LNCAP (cell line): ENCODE results near the gene THNSL1.

Experiments
- TF ChIP-seq, protein P1 (sequence below): fragments of 450-650 bp; IDR thresholded peaks from 2 replicates; pipeline ENCODE4 v1.5.1; 2017; ENCODE audit warnings: mild to moderate bottlenecking

Gene THNSL1

DNA sequence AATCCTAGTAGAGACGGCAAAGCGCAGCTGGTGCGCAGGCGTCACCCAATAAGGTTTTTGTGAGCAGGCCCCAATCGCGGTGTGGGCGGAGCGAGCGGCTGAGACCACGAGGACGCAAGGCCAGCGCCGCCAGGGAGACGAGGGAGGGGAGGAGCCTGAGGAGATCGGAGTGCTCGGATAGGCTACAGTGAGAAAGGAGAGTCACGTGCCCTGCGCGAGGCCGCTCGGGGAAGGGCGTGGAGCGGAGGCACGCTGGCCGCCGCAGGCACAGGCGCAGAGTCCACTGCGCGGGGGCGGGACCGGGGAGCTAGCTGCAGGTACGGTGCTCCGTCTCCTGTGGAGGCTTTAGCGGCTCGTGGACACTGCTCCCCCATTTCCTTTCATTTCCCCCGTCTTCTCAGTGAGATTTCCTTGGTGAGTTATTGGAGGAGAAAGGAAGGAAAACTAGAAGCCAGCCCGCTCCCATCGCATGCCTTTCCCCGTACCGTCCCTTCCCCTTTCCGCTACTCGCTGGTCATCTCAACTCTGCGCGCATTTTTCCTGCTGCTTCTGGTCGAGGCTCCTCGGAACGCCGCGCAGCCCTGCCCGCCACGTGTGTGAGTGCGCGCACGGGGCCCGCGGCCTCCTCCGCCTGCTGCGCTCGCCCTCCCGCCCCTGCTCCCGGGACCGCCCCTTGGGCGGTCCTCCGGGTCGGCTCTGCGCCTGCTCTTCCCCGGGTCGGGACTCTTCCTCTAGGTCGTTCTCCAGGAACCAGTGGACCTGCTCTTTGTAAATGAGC, at the start of gene THNSL1:
THNSL1 (plus strand) TSS at position 237 of the 778 bp plus-strand sequence. CDS start 6,612 bp downstream, outside the sequence.
- TF ChIP-seq, protein P1, sequence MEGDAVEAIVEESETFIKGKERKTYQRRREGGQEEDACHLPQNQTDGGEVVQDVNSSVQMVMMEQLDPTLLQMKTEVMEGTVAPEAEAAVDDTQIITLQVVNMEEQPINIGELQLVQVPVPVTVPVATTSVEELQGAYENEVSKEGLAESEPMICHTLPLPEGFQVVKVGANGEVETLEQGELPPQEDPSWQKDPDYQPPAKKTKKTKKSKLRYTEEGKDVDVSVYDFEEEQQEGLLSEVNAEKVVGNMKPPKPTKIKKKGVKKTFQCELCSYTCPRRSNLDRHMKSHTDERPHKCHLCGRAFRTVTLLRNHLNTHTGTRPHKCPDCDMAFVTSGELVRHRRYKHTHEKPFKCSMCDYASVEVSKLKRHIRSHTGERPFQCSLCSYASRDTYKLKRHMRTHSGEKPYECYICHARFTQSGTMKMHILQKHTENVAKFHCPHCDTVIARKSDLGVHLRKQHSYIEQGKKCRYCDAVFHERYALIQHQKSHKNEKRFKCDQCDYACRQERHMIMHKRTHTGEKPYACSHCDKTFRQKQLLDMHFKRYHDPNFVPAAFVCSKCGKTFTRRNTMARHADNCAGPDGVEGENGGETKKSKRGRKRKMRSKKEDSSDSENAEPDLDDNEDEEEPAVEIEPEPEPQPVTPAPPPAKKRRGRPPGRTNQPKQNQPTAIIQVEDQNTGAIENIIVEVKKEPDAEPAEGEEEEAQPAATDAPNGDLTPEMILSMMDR = no peak

DNA sequence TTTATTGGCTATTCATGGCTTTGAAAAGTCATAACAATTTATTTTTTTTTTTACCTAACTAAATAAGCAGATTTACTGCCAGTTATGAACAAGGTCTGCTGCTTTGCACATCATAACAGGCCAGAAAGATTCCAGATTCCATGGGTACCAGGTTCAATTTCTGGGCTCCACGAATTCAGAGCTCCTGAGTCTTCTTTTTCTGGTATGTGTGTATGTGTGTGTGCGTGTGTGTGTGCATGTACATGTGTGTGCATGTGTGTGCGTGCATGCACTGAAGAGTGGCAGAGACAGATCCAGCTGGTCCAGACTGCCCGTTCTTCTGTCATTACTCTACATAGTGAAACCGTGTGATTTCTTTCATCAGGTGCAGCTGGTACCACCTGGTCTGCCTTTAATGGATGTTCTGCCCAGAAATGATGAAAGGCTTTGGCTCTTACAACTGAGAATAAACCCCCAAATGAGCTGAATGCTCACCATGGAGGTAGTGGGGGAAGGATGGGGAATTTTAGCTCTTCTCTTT, 49.4 kb upstream of the THNSL1 start:
- TF ChIP-seq, protein P1 = no peak

DNA sequence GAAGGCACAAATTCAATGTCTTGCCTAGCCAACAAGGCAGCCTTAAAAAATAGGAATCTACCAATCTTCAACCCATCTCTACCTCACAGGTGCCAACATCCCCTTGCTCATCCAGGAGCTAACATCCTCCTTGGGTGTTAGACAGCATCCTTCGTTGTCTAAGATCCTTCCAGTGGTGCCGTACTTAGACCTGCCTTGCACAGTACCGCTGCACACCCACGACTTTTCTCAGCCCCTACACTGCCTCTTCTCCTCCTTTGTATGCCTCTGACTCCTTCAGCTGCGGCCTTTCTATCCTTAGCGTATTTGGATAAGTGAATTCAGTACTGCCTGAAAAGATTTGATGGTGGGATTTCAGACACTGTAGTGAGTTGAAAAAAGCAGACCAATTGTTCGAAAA, 48.1 kb upstream of the THNSL1 start:
- TF ChIP-seq, protein P1 = no peak

DNA sequence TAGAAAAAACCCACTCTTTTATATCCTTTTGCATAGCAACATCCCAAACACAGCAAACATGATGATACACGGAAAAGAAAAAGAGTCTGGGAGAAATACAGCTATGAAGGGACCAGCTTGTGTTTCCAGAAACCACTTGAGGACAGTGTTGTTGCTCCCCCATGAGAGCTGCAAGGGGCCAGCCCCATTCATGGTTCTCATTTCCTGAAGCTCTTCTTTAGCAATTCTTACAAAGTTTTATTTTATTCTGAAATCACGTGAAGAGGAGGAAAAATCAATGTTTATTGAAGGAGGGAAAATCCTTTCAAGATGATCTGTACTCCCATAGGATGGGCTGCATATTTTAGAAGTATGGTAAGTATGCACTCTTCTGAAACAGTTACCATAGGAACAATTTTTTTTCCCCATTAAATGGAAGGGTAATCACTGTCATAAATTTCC, 46.6 kb upstream of the THNSL1 start:
- TF ChIP-seq, protein P1 = no peak

DNA sequence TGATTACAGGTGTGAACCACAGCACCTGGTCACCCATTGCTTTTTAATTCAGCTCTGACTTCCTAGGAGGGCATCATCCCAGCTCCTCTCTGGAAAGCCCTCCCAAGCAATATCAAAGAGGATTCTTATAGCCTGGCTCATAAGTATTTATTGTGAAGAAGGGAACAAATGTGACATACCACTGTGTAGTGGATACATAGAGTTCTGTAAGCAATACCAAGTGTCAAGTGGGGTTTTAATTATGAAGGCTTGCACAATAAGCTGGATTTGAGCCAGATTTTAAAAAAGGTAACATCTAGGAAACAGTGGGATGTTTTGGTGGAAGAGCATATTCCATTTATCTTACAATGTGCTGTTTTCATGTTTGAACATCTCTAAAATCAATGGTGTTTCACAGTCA, 45.0 kb upstream of the THNSL1 start:
- TF ChIP-seq, protein P1 = no peak

GRCh38 chr10:24973163-24973562, 43.2 kb upstream of the THNSL1 start:
- TF ChIP-seq, protein P1 = no peak

DNA sequence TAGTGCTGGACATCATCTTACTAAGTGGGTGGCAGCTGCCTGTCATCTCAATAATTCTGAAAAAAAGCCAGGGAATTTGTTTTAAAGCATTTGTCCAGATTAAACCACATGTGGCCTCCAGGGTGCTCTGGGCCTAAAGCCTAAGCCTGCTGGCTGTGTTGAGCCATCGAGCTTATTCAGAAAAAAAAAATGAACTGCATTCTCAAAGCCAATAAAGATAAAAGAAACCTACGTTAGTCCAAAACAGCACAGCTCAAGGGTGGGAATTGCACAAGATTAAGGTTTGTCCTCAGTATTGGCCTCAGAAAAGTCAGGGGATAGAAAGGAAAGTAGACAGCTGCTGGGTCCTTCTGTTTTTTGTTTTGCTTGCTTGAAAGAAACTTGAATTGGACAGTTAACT, 41.4 kb upstream of the THNSL1 start:
- TF ChIP-seq, protein P1 = no peak
